Heart right ventricle (tissue), 16 donors: ENCODE measurements around the gene DBT. TPM values are rescaled to one million over a fixed set of nuclear protein-coding genes. Genes with fewer than 3 reads are reported as not detected.
"Not testable (repeated sequence)": the region's sequence is repeated elsewhere in the genome, so short reads cannot be mapped to it uniquely, and the experiment has no call there.

Experiments
- ATAC-seq, 8 donors: fragments of 200-7000 bp; cut with Tn5 transposase; one replicate each; pipeline ENCODE4 v1.9.1; 2020; ENCODE audit warnings: mild to moderate bottlenecking in 8 of 8, moderate library complexity in 8 of 8, moderate number of reproducible peaks in 1 of 8
- DNase-seq, 2 donors: peaks; one replicate each; pipeline ENCODE4 v3.0.0-alpha.2; 2020
- H3K27ac ChIP-seq, 10 donors: fragments of 200-600 bp; sonication (generic) in 2 of 10; one replicate each; pipeline versions ENCODE4 v1.5.0 to v1.8.0; 2020 to 2022; ENCODE audit warnings: mild to moderate bottlenecking in 3 of 10
- H3K27me3 ChIP-seq, 7 donors: fragments of 200-600 bp; one replicate each; pipeline ENCODE4 v1.8.0; 2021 to 2022; ENCODE audit warnings: mild to moderate bottlenecking in 2 of 7
- H3K36me3 ChIP-seq, 9 donors: fragments of 200-600 bp; sonication (generic) in 1 of 9; one replicate each; pipeline versions ENCODE4 v1.5.0 to v1.8.0; 2020 to 2022; ENCODE audit warnings: mild to moderate bottlenecking in 2 of 9
- H3K4me1 ChIP-seq, 9 donors: fragments of 200-600 bp; sonication (generic) in 1 of 9; one replicate each; pipeline versions ENCODE4 v1.5.0 to v1.8.0; 2020 to 2022; ENCODE audit warnings: mild to moderate bottlenecking in 4 of 9
- H3K4me3 ChIP-seq, 10 donors: fragments of 200-600 bp; sonication (generic) in 2 of 10; one replicate each; pipeline versions ENCODE4 v1.5.0 to v1.8.0; 2020 to 2022; ENCODE audit warnings: mild to moderate bottlenecking in 7 of 10, moderate library complexity in 2 of 10
- H3K9me3 ChIP-seq, 11 donors: fragments of 200-600 bp in 10 of 11; sonication (generic) in 2 of 11; one replicate each; pipeline versions ENCODE4 v1.5.0 to v1.8.0; 2013 to 2022; ENCODE audit warnings: mild to moderate bottlenecking in 2 of 11, control low read depth in 1 of 11, moderate library complexity in 1 of 11
- CTCF ChIP-seq, 9 donors: fragments of 200-600 bp; sonication (generic) in 2 of 9; IDR thresholded peaks; one replicate each; pipeline versions ENCODE4 v1.5.0 to v1.8.0; 2021 to 2022; ENCODE audit warnings: antibody characterized with exemption in 9 of 9, mild to moderate bottlenecking in 5 of 9, moderate library complexity in 1 of 9
- whole genome bisulfite sequencing, 2 donors: extraction: QIAGEN DNeasy Blood & Tissue Kit; methylation state at CpG; one replicate each; pipeline ENCODE4 v1.1.7; 2013; ENCODE audit warnings: inconsistent platforms in 1 of 2; 5-methylcytosine and 5-hydroxymethylcytosine counted together
- intact Hi-C, 10 donors: fragments of 100-400 bp; cut with DNase I; formaldehyde crosslinking; loops; one replicate each; pipeline versions ENCODE4 v1.11.1 to v1.14.2; 2022
- polyA plus RNA-seq, 2 donors: library from polyadenylated mRNA; stranded (reverse); fragments of 200-250 nt; gene quantifications; one replicate each; pipeline ENCODE4 v1.2.3, GENCODE V29; 2013
- total RNA-seq, 10 donors: library from RNA; stranded (reverse); fragmentation: NEBNext Ultra II Directional in 3 of 10; extraction: Animal tissue kit (Norgen Biotek cat#: 25700) in 3 of 10; gene quantifications; one replicate each; pipeline versions ENCODE4 v1.2.1 to v1.2.4, GENCODE V29; 2021 to 2023
- donor health status: Arrhythmogenic right ventricular cardiomyopathy.
- donor health status: ischemic (EF 13 %, LVEDD 7.1; RV severe dilation, severe dysfunction).
- donor health status: healthy with polysubstance abuse.
- donor health status: DM: no; HTN: yes; CAD: no.
- donor health status: DM: no; HTN: no; CAD: no.
- donor health status: ischemic (EF 25% LVEDD 6.9; RV normal size, moderate dysfunction).
- donor health status: ischemic (EF 25% LVEDD 5.7; RV mildly dilated, moderate dysfunction).
- donor health status: healthy.
- donor health status: DM: yes; HTN: yes; CAD: no.
- donor health status: Ischemic cardiomyopathy.
- donor health status: ischemic (EF 35%, LVEDD 5.7; RV mildly dilated, moderate dysfunction).
- donor health status: nonischemic (EF 11% LVEDD 7.7; RV severe dilation, severe dysfunction).
- donor health status: DM: yes; HTN: yes; CAD: no.
- donor health status: PGD.
- donor health status: ischemic (EF 29% LVEDD 5.4; RV normal size, mild dysfunction).
- donor health status: nonischemic (EF 23%, LVEDD 6.1; RV moderate dilation, normal function).

The DBT gene
- total and polyA plus RNA-seq, 12 donors, result 4.9 to 49.0 (median 36.8) TPM

- WGBS, 2 donors, result 85 to 95% methylated on average over 1 of the region's 1 CpG
- Histone ChIP-seq H3K36me3 (peaks cover 0 to 51% (median 28%) of the 10 kb centered on the region in 9 donors), H3K4me1 (peaks cover 4 to 43% (median 36%) of the 10 kb centered on the region in 9 donors), H3K4me3 (peak overlapping the region in 9 of 10 donors; percentile 59 to 99 (median 96)), H3K27me3 (no peaks in the 10 kb centered on the region), H3K9me3 (peaks cover 0 to 6% (median 0%) of the 10 kb centered on the region in 11 donors), H3K27ac (peak overlapping the region in 2 of 10 donors; percentile 94)
- TF ChIP-seq CTCF (IDR thresholded peaks at IDR 0.05), result no peak
- intact Hi-C loops, result loop anchor here in 4 of 10 donors (2.0 to 10.0 kb wide), 6 partner anchors 16 to 188 kb away; partner anchors contain the start of genes CDC14A (in 2 of the 4), SASS6 (in 2 of the 4) and TRMT13 (in 2 of the 4)
- ATAC-seq (no peak), DNase-seq (no peak)
Observed at GRCh38 chr1:100267284-100267683, 17.6 kb upstream of the DBT start.

GRCh38 chr1:100266741-100267140 lies 17.1 kb upstream of the DBT start:
- H3K27me3 ChIP-seq, result no peaks in the 10 kb centered on the region
- intact Hi-C loops, result loop anchor here in 5 of 10 donors (1.0 to 10.0 kb wide), 8 partner anchors 16 to 188 kb away; partner anchors contain the start of genes CDC14A (in 3 of the 5), SASS6 (in 2 of the 5) and TRMT13 (in 2 of the 5)
- peaks cover 0 to 46% (median 23%) of the 10 kb centered on the region in 9 donors for H3K36me3 ChIP-seq
- H3K27ac ChIP-seq, result peak overlapping the region in 9 of 10 donors; percentile 79 to 97 (median 88)
- ATAC-seq (peak in 6 of 8 donors; percentile 5 to 68 (median 25)), DNase-seq (no peak)
- H3K4me1 ChIP-seq, result peaks cover 4 to 42% (median 36%) of the 10 kb centered on the region in 9 donors
- H3K4me3 ChIP-seq, result peak overlapping the region; percentile 59 to 99 (median 96)
- H3K9me3 ChIP-seq, result peaks cover 0 to 6% (median 0%) of the 10 kb centered on the region in 11 donors
- WGBS, 2 donors, result 0 to 1% methylated on average over 8 of the region's 8 CpGs
- no peak for TF ChIP-seq CTCF (IDR thresholded peaks at IDR 0.05)

GRCh38 chr1:100265931-100266740 lies 16.5 kb upstream of the DBT start, which contains the start of gene RTCA:
RTCA (plus strand) TSS chr1:100266216; CDS start chr1:100266376, 160 bp downstream.
- H3K27me3 ChIP-seq, result no peaks in the 10 kb centered on the region
- H3K9me3 ChIP-seq, result peaks cover 0 to 10% (median 0%) of the 10 kb centered on the region in 11 donors
- intact Hi-C loops, result loop anchor here in 5 of 10 donors (1.0 to 10.0 kb wide), 8 partner anchors 15 to 189 kb away; partner anchors contain the start of genes CDC14A (in 3 of the 5), SASS6 (in 2 of the 5) and TRMT13 (in 2 of the 5)
- peaks cover 4 to 42% (median 35%) of the 10 kb centered on the region in 9 donors for H3K4me1 ChIP-seq
- peak within 1 kb of the TSS in 9 of 10 donors; percentile 79 to 97 (median 88) for H3K27ac ChIP-seq
- DNase-seq (peak; percentile 96 to 98), ATAC-seq (peak; percentile 99 to 100 (median 100))
- no peak for TF ChIP-seq CTCF (IDR thresholded peaks at IDR 0.05)
- whole genome bisulfite sequencing, 2 donors, result 0 to 1% methylated on average over 47 to 53 of the region's 53 CpGs
- peak within 1 kb of the TSS; percentile 59 to 99 (median 96) for H3K4me3 ChIP-seq
- peaks cover 0 to 40% (median 19%) of the 10 kb centered on the region in 9 donors for H3K36me3 ChIP-seq

GRCh38 chr1:100265562-100265930 lies 15.9 kb upstream of the DBT start:
- peak overlapping the region; percentile 59 to 99 (median 96) for H3K4me3 ChIP-seq
- H3K4me1 ChIP-seq, result peaks cover 4 to 42% (median 35%) of the 10 kb centered on the region in 9 donors
- peak overlapping the region in 9 of 10 donors; percentile 79 to 97 (median 88) for H3K27ac ChIP-seq
- ATAC-seq (peak; percentile 8 to 60 (median 38)), DNase-seq (no peak)
- peaks cover 0 to 10% (median 0%) of the 10 kb centered on the region in 11 donors for H3K9me3 ChIP-seq
- H3K27me3 ChIP-seq, result no peaks in the 10 kb centered on the region
- H3K36me3 ChIP-seq, result peaks cover 0 to 34% (median 13%) of the 10 kb centered on the region in 9 donors
- WGBS, 2 donors, result 1 to 2% methylated on average over 12 of the region's 12 CpGs
- no peak for TF ChIP-seq CTCF (IDR thresholded peaks at IDR 0.05)
- intact Hi-C loops, result loop anchor here in 4 of 10 donors (5.0 to 10.0 kb wide), 5 partner anchors 87 to 189 kb away; partner anchors contain the start of genes CDC14A (in 2 of the 4), SASS6 (in 2 of the 4) and TRMT13 (in 2 of the 4)

GRCh38 chr1:100264081-100264480 lies 14.4 kb upstream of the DBT start:
- H3K4me3 ChIP-seq, ATAC-seq, H3K27me3 ChIP-seq, H3K27ac ChIP-seq, H3K9me3 ChIP-seq, DNase-seq: not testable (repeated sequence)
- Histone ChIP-seq H3K36me3 (peaks cover 0 to 19% (median 9%) of the 10 kb centered on the region in 9 donors), H3K4me1 (peaks cover 4 to 34% (median 30%) of the 10 kb centered on the region in 9 donors)
- intact Hi-C loops, result loop anchor here in 3 of 10 donors (10.0 kb wide), 3 partner anchors 91 to 191 kb away; partner anchors contain the start of genes CDC14A (in 1 of the 3), SASS6 (in 1 of the 3) and TRMT13 (in 1 of the 3)
- 93 to 95% methylated on average over 5 of the region's 5 CpGs for WGBS, 2 donors
